Glutamatergic neuron (in vitro differentiated cells): ENCODE results near the gene GRM4. TPM values are rescaled to one million over a fixed set of nuclear protein-coding genes. Genes with fewer than 3 reads are reported as not detected.

Source experiments
- DNase-seq: peaks from one replicate; pipeline ENCODE4 v3.0.0; 2022
- H3K27ac Mint-ChIP-seq: one replicate; pipeline ENCODE4 v1.8.0; 2020; ENCODE audit warnings: mild to moderate bottlenecking, mixed read lengths, inconsistent platforms; ENCODE audit not compliant: unreplicated experiment
- H3K27me3 Mint-ChIP-seq: one replicate; pipeline ENCODE4 v1.8.0; 2020; ENCODE audit warnings: mild to moderate bottlenecking, moderate library complexity, mixed read lengths, inconsistent platforms; ENCODE audit not compliant: unreplicated experiment
- H3K36me3 Mint-ChIP-seq: one replicate; pipeline ENCODE4 v1.8.0; 2020; ENCODE audit warnings: mild to moderate bottlenecking, mixed read lengths, inconsistent platforms; ENCODE audit not compliant: unreplicated experiment
- H3K4me1 Mint-ChIP-seq: one replicate; pipeline ENCODE4 v1.8.0; 2020; ENCODE audit warnings: mild to moderate bottlenecking, low read depth, mixed read lengths, inconsistent platforms; ENCODE audit not compliant: unreplicated experiment
- H3K4me3 Mint-ChIP-seq: one replicate; pipeline ENCODE4 v1.8.0; 2020; ENCODE audit warnings: mild to moderate bottlenecking, mixed read lengths, inconsistent platforms; ENCODE audit not compliant: unreplicated experiment
- H3K9me3 Mint-ChIP-seq: one replicate; pipeline ENCODE4 v1.8.0; 2020; ENCODE audit warnings: mild to moderate bottlenecking, moderate library complexity, mixed read lengths, inconsistent platforms; ENCODE audit not compliant: unreplicated experiment
- total RNA-seq: library from RNA; stranded (reverse); fragmentation: NEBNext Ultra II Directional; extraction: Animal tissue kit (Norgen Biotek cat#: 25700); gene quantifications from one replicate; pipeline ENCODE4 v1.2.1, GENCODE V29; 2021; ENCODE audit not compliant: unreplicated experiment
- TF ChIP-seq, protein P1 (sequence below): fragments of 200-600 bp; sonication (generic); IDR thresholded peaks from one replicate; pipeline ENCODE4 v1.5.0; 2021; ENCODE audit not compliant: partially characterized antibody, unreplicated experiment

GRM4 gene
- total RNA-seq, 1 donor from 2014 or later = 119 TPM

DNA sequence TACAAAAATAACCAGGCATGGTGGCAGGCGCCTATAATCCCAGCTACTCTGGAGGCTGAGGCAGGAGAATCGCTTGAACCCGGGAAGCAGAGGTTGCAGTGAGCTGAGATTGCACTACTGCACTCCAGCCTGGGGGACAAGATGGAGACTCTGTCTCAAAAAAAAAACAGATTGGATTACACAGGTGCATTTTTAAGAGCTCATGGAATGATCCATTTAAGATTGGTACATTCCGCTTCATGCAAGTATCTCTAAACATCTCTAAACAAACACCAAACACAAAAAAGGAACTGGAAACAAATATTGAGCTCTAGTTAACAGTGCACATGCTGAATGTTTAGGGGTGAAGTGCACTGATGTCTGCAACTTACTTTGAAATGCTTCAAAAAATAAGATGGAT lies 154.3 kb downstream of the GRM4 start:
- Mint-ChIP-seq H3K4me3 (no peak overlapping the region), H3K9me3 (peaks cover 5% of the 10 kb centered on the region), H3K27ac (no peak overlapping the region), H3K4me1 (peaks cover 27% of the 10 kb centered on the region), H3K36me3 (peaks cover 8% of the 10 kb centered on the region), H3K27me3 (peaks cover 3% of the 10 kb centered on the region)
- TF ChIP-seq, protein P1, sequence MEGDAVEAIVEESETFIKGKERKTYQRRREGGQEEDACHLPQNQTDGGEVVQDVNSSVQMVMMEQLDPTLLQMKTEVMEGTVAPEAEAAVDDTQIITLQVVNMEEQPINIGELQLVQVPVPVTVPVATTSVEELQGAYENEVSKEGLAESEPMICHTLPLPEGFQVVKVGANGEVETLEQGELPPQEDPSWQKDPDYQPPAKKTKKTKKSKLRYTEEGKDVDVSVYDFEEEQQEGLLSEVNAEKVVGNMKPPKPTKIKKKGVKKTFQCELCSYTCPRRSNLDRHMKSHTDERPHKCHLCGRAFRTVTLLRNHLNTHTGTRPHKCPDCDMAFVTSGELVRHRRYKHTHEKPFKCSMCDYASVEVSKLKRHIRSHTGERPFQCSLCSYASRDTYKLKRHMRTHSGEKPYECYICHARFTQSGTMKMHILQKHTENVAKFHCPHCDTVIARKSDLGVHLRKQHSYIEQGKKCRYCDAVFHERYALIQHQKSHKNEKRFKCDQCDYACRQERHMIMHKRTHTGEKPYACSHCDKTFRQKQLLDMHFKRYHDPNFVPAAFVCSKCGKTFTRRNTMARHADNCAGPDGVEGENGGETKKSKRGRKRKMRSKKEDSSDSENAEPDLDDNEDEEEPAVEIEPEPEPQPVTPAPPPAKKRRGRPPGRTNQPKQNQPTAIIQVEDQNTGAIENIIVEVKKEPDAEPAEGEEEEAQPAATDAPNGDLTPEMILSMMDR = no peak
- no peak for DNase-seq

DNA sequence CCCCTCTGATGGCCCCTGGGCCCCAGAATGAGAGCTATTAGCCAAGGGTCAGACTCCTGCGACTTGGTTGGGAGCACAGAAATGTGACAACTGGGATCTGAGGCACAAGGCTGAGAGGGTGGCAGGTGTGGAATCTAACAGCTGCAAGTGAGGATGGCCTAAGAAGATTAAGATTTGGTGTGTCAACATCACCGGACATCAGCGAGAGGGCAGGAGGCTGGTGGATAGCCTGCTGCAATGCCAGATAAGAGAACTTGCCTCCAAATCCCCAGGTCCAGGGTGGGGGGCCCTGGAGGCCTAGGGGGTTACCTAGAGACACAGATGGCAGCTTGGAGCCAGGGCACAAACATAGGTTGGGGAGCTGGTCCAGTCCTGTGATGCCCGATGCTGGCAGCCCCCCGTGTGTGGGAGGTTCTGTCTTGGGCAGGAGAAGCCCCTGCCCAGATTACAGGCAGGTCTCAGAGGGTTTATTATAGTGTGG lies 155.8 kb downstream of the GRM4 start:
- Mint-ChIP-seq H3K4me1 (peaks cover 23% of the 10 kb centered on the region), H3K27ac (no peak overlapping the region), H3K9me3 (peaks cover 5% of the 10 kb centered on the region), H3K4me3 (no peak overlapping the region), H3K36me3 (peaks cover 12% of the 10 kb centered on the region), H3K27me3 (peaks cover 3% of the 10 kb centered on the region)
- TF ChIP-seq, protein P1 = no peak
- no peak for DNase-seq

DNA sequence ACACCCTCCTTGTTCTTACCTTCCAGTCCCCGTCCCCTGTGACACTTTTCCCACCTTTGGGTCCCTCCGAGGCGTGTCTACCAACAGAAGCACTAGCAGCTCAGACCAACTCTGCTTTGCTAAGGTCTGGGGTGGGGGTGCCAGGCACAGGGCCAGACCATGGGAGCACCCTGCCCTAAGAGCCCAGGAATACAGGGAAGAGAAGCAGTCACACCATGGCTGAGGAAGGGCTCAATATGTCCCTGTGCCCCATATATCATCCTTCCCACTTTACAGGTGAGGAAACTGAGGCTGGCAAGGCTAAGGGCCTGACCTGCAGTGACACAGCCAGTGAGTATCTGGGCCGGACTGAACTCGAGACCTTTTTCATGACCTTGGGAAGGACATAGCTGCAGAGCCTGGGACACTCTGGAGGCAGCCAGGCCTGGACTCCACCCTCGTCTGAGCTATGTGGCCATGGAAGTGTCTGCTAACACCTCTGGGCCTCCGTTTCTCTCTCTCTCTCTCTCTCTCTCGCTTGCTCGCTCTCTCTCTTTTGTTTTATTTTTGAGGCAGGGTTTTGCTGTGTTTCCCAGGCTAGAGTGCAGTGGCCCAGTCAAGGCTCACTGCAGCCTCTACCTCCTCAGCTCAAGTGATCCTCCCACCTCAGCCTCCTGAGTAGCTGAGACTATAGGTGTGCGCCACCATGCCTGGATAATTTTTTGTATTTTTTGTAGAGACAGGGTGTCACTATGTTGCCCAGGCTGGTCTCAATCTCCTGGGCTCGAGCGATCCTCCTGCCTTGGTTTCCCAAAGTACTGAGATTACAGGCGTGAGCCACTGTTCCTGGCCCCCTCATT lies 156.7 kb downstream of the GRM4 start:
- H3K36me3 Mint-ChIP-seq = peaks cover 8% of the 10 kb centered on the region

DNA sequence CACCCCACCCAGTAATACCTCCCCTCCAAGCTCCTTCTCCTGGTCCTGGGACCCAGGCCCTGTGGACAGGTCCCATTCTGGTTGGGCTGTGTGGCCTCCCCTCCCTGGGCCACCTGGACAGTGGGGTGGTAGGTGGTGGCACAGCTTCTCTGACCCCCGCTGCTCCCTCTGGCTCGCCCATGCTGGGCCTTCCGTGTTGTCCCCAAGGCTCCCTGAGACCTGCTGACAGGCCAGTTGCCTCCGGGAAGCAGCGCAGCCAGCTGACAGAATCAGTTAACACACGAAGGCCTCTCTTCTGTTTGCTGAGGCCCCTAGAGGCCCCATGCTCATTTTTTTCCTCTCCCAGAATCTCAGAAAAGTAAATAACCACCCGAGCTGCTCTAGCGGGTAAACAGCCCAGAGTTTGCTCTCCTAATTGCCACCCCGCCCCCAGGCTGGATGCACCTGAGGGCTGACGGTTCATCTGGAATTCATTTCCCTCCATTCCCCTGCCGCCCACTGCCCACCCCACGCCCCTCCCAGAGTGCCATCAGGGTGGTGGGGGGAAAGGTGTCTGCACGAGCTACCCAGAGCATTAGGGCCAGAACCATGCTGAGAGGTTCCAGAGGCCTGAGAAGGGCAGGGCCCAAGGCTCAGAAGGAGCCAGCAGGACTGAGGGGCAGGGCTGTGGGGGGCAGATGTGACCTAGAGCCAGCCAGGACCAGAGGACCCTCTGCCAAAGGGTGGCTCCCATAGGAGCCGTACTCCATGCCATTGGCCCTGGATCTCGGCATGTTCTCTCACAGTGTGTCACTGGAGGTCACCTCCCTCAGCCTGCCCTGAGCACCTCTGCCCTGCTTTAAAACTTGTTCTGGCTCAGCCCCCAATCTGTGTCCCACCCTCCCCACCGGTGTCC lies 157.5 kb downstream of the GRM4 start:
- peaks cover 9% of the 10 kb centered on the region for H3K9me3 Mint-ChIP-seq
- H3K27ac Mint-ChIP-seq = peak overlapping the region; percentile 60
- H3K36me3 Mint-ChIP-seq = peaks cover 5% of the 10 kb centered on the region
- TF ChIP-seq, protein P1 = no peak
- peak; percentile 58 for DNase-seq
- peaks cover 9% of the 10 kb centered on the region for H3K27me3 Mint-ChIP-seq
- peak overlapping the region; percentile 47 for H3K4me3 Mint-ChIP-seq
- H3K4me1 Mint-ChIP-seq = peaks cover 25% of the 10 kb centered on the region

More for the DNA sequence above, 156.7 kb downstream of the GRM4 start:
- DNase-seq = no peak
- H3K9me3 Mint-ChIP-seq = peaks cover 5% of the 10 kb centered on the region
- H3K27me3 Mint-ChIP-seq = peaks cover 7% of the 10 kb centered on the region
- TF ChIP-seq, protein P1 = no peak
- H3K4me3 Mint-ChIP-seq = peak overlapping the region; percentile 47
- H3K4me1 Mint-ChIP-seq = peaks cover 25% of the 10 kb centered on the region
- no peak overlapping the region for H3K27ac Mint-ChIP-seq
